HepG2 (cell line): Measurements from ENCODE around the gene AP3D1. TPM values are rescaled to one million over a fixed set of nuclear protein-coding genes. Genes with fewer than 3 reads are reported as not detected.

Experiments used
- ATAC-seq: fragments of 200-7000 bp; cut with Tn5 transposase; 3 replicates; pipeline ENCODE4 v1.9.1; 2020; ENCODE audit warnings: mild to moderate bottlenecking, moderate library complexity
- BruUV-seq: library from RNA; stranded (reverse); fragments of 400-500 nt; replicated peaks from 2 replicates; lab custom pipeline; 2021; lab: Mats Ljungman, UMichigan
- CTCF ChIA-PET: fragments of 300-600 bp; formaldehyde crosslinking; extraction: SDS; loops from one replicate; lab custom pipeline; 2021; ENCODE audit warnings: low total read pairs, inconsistent platforms, low intra/inter-chr PET ratio; lab: Yijun Ruan, JAX
- POLR2A ChIA-PET: fragments of 350-600 bp; sonication (Branson Sonifier 250); formaldehyde crosslinking; loops from one replicate; lab custom pipeline; 2020; ENCODE audit warnings: antibody characterized with exemption, inconsistent platforms; lab: Yijun Ruan, JAX
- DNase-seq: peaks from one replicate; pipeline ENCODE4 v3.0.0-alpha.2; 2015; ENCODE audit warnings: low spot score
- FAIRE-seq: peaks from 3 replicates; lab custom pipeline; 2011; peaks lifted over from hg19 to GRCh38; lab: Jason Lieb, UNC
- H2AFZ ChIP-seq: one replicate; pipeline ENCODE4 v1.6.1; 2011; ENCODE audit warnings: low read length, inconsistent platforms
- H3K27ac ChIP-seq: fragments of 300-600 bp; 3 replicates; pipeline ENCODE4 v1.8.0; 2011; ENCODE audit warnings: mixed run types, mild to moderate bottlenecking, mixed read lengths, low read length, inconsistent platforms; ENCODE audit not compliant: insufficient read depth; ENCODE audit errors: extremely low read length
- H3K27me3 ChIP-seq, 2 experiments: fragments of 200-600 bp in 1 of 2; 2 replicates in 1 of 2; 3 replicates in 1 of 2; pipeline versions ENCODE4 v1.6.0 to v1.8.0; 2011; ENCODE audit warnings: low read length in 2 of 2, mild to moderate bottlenecking in 2 of 2, moderate library complexity in 2 of 2, inconsistent platforms in 1 of 2; ENCODE audit not compliant: insufficient read depth in 2 of 2, control insufficient read depth in 1 of 2
- H3K36me3 ChIP-seq, 2 experiments: fragments of 200-600 bp in 1 of 2; replicated peaks in 1 of 2; 2 replicates in 1 of 2; 3 replicates in 1 of 2; pipeline versions ENCODE4 v1.5.1 to v1.8.0; 2011; ENCODE audit warnings: low read length in 2 of 2, inconsistent platforms in 1 of 2; ENCODE audit not compliant: insufficient read depth in 2 of 2, control insufficient read depth in 1 of 2
- H3K4me1 ChIP-seq: 2 replicates; pipeline ENCODE4 v1.5.1; 2012; ENCODE audit warnings: low read length, inconsistent platforms; ENCODE audit not compliant: insufficient read depth
- H3K4me2 ChIP-seq: 2 replicates; pipeline ENCODE4 v1.6.0; 2011; ENCODE audit warnings: low read depth, low read length, inconsistent platforms
- H3K4me3 ChIP-seq, 3 experiments: fragments of 200-600 bp in 1 of 3; sonication (generic), shearing (Covaris generic) in 1 of 3; replicated peaks in 1 of 3; 2 replicates each; pipeline ENCODE4 v1.5.1; 2011 to 2016; ENCODE audit warnings: low read length in 3 of 3, inconsistent platforms in 2 of 3, low read depth in 2 of 3, mild to moderate bottlenecking in 2 of 3, control low read depth in 1 of 3, mixed read lengths in 1 of 3; ENCODE audit not compliant: insufficient read depth in 1 of 3
- H3K79me2 ChIP-seq: one replicate; pipeline ENCODE4 v1.6.1; 2011; ENCODE audit warnings: low read length, inconsistent platforms; ENCODE audit not compliant: insufficient read depth
- H3K9ac ChIP-seq: 2 replicates; pipeline ENCODE4 v1.6.0; 2011; ENCODE audit warnings: mild to moderate bottlenecking, low read depth, low read length, inconsistent platforms; ENCODE audit not compliant: insufficient read depth
- H3K9me3 ChIP-seq: 2 replicates; pipeline ENCODE4 v1.5.1; 2012; ENCODE audit warnings: mild to moderate bottlenecking, low read length
- H4K20me1 ChIP-seq: 2 replicates; pipeline ENCODE4 v1.6.0; 2011; ENCODE audit warnings: inconsistent platforms, mild to moderate bottlenecking, low read length, moderate library complexity; ENCODE audit not compliant: insufficient read depth
- BRD4 ChIP-seq: sonication (generic); formaldehyde crosslinking; IDR thresholded peaks from 2 replicates; pipeline ENCODE4 v1.4.0; 2020; ENCODE audit warnings: missing genetic modification reagents
- CAMTA2 ChIP-seq: sonication (generic); formaldehyde crosslinking; IDR thresholded peaks from 2 replicates; pipeline ENCODE4 v1.4.0; 2020; ENCODE audit warnings: mild to moderate bottlenecking, missing genetic modification reagents, borderline replicate concordance
- NFE2L1 ChIP-seq: sonication (generic); formaldehyde crosslinking; IDR thresholded peaks from 2 replicates; pipeline ENCODE4 v1.4.0; 2020; ENCODE audit warnings: missing genetic modification reagents, mild to moderate bottlenecking, borderline replicate concordance
- PAX8 ChIP-seq: sonication (generic); formaldehyde crosslinking; IDR thresholded peaks from 2 replicates; pipeline ENCODE4 v1.8.0; 2022; ENCODE audit warnings: mild to moderate bottlenecking, missing genetic modification reagents, borderline replicate concordance
- SYNCRIP ChIP-seq: fragments of 200-400 bp; formaldehyde crosslinking; IDR thresholded peaks from 2 replicates; pipeline ENCODE4 v1.6.1; 2018; ENCODE audit warnings: mild to moderate bottlenecking, low read depth, low read length; ENCODE audit not compliant: insufficient read depth
- TBP ChIP-seq: sonication (generic); formaldehyde crosslinking; IDR thresholded peaks from 2 replicates; pipeline ENCODE4 v1.5.0; 2020; ENCODE audit warnings: missing genetic modification reagents
- TEAD3 ChIP-seq: optimal IDR thresholded peaks from 2 replicates; pipeline ENCODE3; 2016; ENCODE audit warnings: borderline replicate concordance
- ZNF382 ChIP-seq: sonication (generic); formaldehyde crosslinking; IDR thresholded peaks from 2 replicates; pipeline ENCODE4 v1.5.0; 2020; ENCODE audit warnings: missing genetic modification reagents, mild to moderate bottlenecking, borderline replicate concordance
- ZNF496 ChIP-seq: sonication (generic); formaldehyde crosslinking; IDR thresholded peaks from 2 replicates; pipeline ENCODE4 v1.8.1; 2023; ENCODE audit warnings: mild to moderate bottlenecking, moderate library complexity, missing genetic modification reagents; ENCODE audit not compliant: insufficient replicate concordance
- ZNF781 ChIP-seq: sonication (generic); formaldehyde crosslinking; IDR thresholded peaks from 2 replicates; pipeline ENCODE4 v1.5.1; 2020; ENCODE audit warnings: borderline replicate concordance, mild to moderate bottlenecking, missing genetic modification reagents; ENCODE audit errors: not compliant biosample characterization
- WGBS: methylation state at CpG from one replicate; pipeline ENCODE4 v1.1.6; 2017; ENCODE audit warnings: low lambda C conversion rate; 5-methylcytosine and 5-hydroxymethylcytosine counted together
- in situ Hi-C: cut with HindIII; loops from 2 replicates; pipeline ENCODE4 v1.10.0; 2017; ENCODE audit warnings: low pct_unique_long_range_greater_than_20kb; ENCODE audit not compliant: extremely low pct_ligation_motif_present
- intact Hi-C: fragments of 100-400 bp; cut with micrococcal nuclease; formaldehyde crosslinking; loops from one replicate; pipeline ENCODE4 v1.10.0; 2022; ENCODE audit not compliant: unreplicated experiment
- polyA plus RNA-seq, 8 experiments: library from polyadenylated mRNA; depleted of rRNA in 3 of 8; stranded (reverse) in 7 of 8; unstranded in 1 of 8; fragments of >200 nt; fragmentation: Illumina TruSeq in 4 of 8; extraction: Trizol in 4 of 8; gene quantifications; 2 replicates each; pipeline versions ENCODE4 v1.2.1 to v1.2.3, GENCODE V29; 2011 to 2016; ENCODE audit warnings: low read depth in 4 of 8, missing spikeins in 1 of 8, mixed read lengths in 1 of 8; ENCODE audit not compliant: insufficient read depth in 1 of 8
- total RNA-seq, 5 experiments: library from RNA; depleted of rRNA; stranded (reverse); fragments of >200 nt; fragmentation: Illumina TruSeq; extraction: Trizol; gene quantifications; 2 replicates each; pipeline ENCODE4 v1.2.3, GENCODE V29; 2016; ENCODE audit warnings: low read depth in 1 of 5
- TF ChIP-seq, protein P1 (sequence below): sonication (generic); formaldehyde crosslinking; IDR thresholded peaks from 2 replicates; pipeline ENCODE4 v1.4.0; 2020; ENCODE audit warnings: missing genetic modification reagents
- TF ChIP-seq, protein P2 (sequence below): IDR thresholded peaks from 2 replicates; pipeline ENCODE4 v1.6.1; 2016; ENCODE audit warnings: low read depth, missing genetic modification reagents, missing compliant biosample characterization

AP3D1 gene
- total and polyA plus RNA-seq, 2 of the 13 experiments (the other 11 are each of a cell fraction or from before 2014, with no cell fraction given): 68.0 to 82.6 TPM

DNA sequence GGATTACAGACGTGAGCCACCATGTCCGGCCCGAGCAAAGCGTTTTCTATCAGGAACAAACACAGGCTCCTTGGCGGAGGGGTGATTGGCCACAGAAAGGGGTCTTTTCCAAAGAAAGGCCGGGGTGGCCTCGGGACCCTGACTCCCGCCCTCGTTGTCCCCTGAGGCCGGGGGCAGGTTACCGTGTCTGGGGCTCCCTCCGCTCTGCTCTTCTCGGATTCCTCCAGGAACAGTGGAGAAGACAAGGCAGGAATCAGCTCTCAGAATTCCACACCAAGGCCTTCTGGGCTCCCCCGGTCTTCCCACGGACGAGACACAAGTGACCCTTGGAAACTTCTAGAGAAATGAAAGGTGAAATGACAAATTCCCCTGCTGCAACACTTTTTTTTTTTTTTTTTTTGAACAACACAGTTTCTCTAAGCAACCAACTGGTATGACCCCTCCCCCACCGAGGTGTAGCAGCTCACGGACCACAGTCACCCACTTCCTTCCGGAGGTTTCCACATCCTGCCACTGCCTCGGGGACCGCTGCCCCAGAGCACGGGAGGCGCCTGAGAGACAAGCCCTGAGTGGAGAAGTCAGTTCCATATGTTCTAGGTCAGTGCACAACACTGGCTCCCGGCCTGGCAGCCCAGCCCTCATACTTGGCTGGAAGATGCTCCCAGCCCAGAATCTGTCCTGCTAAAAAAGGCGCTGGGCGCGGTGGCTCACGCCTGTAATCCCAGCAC is 66.2 kb downstream of the AP3D1 start (continued):
- TF ChIP-seq TBP (no peak), CAMTA2 (CRISPR knock-in tag) (no peak), SYNCRIP (no peak), TEAD3 (CRISPR knock-in tag) (no peak)

DNA sequence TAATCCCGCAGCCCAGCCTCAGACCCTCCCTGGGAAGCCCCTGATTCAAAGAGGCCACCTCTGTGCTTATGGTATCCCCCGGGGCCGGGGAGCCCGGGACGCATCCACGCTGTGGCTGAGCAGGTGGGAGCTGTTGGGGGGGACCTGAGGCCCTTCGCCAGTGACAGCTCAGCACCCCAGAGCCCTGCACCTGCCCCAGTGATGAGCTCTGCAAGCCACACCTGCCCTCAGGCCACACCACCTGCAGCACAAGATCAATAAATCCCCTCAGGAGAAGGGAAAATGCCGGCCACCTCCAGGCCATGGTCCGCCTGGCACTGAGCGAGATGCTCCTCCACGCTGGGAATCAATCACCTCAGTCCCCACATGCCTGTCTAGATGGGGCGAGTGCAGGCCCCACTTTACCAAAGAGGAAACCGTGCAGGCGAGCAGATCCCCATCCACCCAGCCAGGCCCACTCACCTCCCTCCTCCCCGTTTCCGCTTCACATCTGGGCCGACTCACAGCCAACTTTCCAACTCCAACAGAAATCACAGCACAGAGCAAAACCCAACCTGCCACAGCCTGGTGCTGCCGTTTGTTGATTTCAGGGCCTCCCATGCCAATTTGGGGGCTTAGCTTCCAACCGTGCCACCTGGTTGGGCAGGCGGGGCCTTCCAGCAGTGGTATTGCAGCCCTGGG is 68.1 kb downstream of the AP3D1 start:
- no TSS peak for BruUV-seq
- no peak overlapping the region for H3K4me2 ChIP-seq
- ChIA-PET CTCF (no interaction called here), POLR2A (no interaction called here)
- no peaks in the 10 kb centered on the region for H3K27me3 ChIP-seq
- 98% methylated on average over 13 of the region's 20 CpGs for WGBS
- no peak overlapping the region for H3K9ac ChIP-seq
- no peaks in the 10 kb centered on the region for H3K79me2 ChIP-seq
- FAIRE-seq (no peak), ATAC-seq (no peak), DNase-seq (no peak)
- no peak overlapping the region for H3K27ac ChIP-seq
- in situ Hi-C loops (no loop called here), intact Hi-C loops (no loop called here)
- no peak overlapping the region for H3K4me3 ChIP-seq
- no peaks in the 10 kb centered on the region for H4K20me1 ChIP-seq
- H3K9me3 ChIP-seq: no peaks in the 10 kb centered on the region
- H2AFZ ChIP-seq: no peak overlapping the region
- H3K36me3 ChIP-seq: peaks cover 2 to 4% of the 10 kb centered on the region in 2 experiments; a peak in 3 of 5 replicates
- H3K4me1 ChIP-seq: peaks cover 38% of the 10 kb centered on the region
- no peak for TF ChIP-seq ZNF781 (CRISPR knock-in tag)
- no peak for TF ChIP-seq PAX8 (CRISPR knock-in tag)
- TF ChIP-seq NFE2L1 (CRISPR knock-in tag): no peak
- TF ChIP-seq ZNF496: no peak
- TF ChIP-seq, protein P1, sequence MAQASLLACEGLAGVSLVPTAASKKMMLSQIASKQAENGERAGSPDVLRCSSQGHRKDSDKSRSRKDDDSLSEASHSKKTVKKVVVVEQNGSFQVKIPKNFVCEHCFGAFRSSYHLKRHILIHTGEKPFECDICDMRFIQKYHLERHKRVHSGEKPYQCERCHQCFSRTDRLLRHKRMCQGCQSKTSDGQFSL (CRISPR knock-in tag): no peak
- no peak for TF ChIP-seq ZNF382 (CRISPR knock-in tag)
- no peak for TF ChIP-seq BRD4 (CRISPR knock-in tag)
- no peak for TF ChIP-seq CAMTA2 (CRISPR knock-in tag)
- TF ChIP-seq, protein P2, sequence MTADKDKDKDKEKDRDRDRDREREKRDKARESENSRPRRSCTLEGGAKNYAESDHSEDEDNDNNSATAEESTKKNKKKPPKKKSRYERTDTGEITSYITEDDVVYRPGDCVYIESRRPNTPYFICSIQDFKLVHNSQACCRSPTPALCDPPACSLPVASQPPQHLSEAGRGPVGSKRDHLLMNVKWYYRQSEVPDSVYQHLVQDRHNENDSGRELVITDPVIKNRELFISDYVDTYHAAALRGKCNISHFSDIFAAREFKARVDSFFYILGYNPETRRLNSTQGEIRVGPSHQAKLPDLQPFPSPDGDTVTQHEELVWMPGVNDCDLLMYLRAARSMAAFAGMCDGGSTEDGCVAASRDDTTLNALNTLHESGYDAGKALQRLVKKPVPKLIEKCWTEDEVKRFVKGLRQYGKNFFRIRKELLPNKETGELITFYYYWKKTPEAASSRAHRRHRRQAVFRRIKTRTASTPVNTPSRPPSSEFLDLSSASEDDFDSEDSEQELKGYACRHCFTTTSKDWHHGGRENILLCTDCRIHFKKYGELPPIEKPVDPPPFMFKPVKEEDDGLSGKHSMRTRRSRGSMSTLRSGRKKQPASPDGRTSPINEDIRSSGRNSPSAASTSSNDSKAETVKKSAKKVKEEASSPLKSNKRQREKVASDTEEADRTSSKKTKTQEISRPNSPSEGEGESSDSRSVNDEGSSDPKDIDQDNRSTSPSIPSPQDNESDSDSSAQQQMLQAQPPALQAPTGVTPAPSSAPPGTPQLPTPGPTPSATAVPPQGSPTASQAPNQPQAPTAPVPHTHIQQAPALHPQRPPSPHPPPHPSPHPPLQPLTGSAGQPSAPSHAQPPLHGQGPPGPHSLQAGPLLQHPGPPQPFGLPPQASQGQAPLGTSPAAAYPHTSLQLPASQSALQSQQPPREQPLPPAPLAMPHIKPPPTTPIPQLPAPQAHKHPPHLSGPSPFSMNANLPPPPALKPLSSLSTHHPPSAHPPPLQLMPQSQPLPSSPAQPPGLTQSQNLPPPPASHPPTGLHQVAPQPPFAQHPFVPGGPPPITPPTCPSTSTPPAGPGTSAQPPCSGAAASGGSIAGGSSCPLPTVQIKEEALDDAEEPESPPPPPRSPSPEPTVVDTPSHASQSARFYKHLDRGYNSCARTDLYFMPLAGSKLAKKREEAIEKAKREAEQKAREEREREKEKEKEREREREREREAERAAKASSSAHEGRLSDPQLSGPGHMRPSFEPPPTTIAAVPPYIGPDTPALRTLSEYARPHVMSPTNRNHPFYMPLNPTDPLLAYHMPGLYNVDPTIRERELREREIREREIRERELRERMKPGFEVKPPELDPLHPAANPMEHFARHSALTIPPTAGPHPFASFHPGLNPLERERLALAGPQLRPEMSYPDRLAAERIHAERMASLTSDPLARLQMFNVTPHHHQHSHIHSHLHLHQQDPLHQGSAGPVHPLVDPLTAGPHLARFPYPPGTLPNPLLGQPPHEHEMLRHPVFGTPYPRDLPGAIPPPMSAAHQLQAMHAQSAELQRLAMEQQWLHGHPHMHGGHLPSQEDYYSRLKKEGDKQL (CRISPR knock-in tag): no peak
